T1000 (cell line): ENCODE results near the gene ASAP3.
A peak's percentile ranks its signal among the peaks of the same experiment; 100 is the strongest.

Experiments
- DNase-seq: peaks from one replicate; lab custom pipeline; 2025; ENCODE audit warnings: mixed read lengths; lab: John Stamatoyannopoulos, UW

The ASAP3 gene

GRCh38 chr1:23423415-23424292 is 60.3 kb downstream of the ASAP3 start:
- DNase-seq, result no peak

GRCh38 chr1:23422941-23423340 is 61.0 kb downstream of the ASAP3 start:
- DNase-seq, result no peak

GRCh38 chr1:23422241-23422877 is 61.6 kb downstream of the ASAP3 start:
- DNase-seq, result peak; percentile 18

GRCh38 chr1:23421753-23422240 is 62.2 kb downstream of the ASAP3 start:
- no peak for DNase-seq

DNA sequence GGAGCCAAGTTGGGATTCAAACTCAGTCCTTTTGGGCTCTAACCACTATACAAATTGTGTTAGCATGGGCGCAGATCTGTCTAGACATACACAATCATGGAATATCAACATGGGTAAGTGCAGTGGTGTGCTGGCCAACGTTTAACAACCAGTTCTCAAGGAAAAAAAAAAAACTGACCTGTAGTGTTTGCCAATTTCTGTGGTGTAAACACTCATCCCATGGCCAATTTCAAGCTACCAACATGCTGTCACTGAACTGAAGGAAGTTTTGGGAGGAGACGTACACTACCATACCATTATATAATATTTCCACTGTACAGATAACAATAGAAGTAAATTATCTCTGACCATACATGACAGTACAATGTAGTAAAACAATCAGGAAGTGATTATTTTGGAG is 62.6 kb downstream of the ASAP3 start:
- no peak for DNase-seq

GRCh38 chr1:23420778-23421177 is 63.2 kb downstream of the ASAP3 start:
- DNase-seq, result no peak

DNA sequence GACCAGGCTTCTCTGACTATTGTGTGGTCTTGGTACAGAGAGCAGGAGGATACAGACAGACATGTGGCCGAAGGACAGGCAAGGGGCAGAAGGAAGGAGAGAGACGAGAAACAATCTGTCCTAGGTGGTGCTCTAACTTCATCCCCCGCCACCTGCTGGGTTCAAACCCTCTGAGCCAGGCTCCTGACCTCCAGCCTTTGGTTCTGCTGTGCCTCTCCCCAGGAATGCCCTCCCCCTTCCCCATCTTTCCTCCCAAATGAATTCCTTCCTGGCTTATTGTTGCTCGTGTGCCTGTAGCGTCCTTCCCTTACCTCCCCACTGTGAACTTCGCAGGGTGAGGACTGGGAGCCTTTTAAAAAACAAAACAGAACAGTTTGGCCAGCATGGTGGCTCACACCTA is 64.8 kb downstream of the ASAP3 start:
- no peak for DNase-seq

DNA sequence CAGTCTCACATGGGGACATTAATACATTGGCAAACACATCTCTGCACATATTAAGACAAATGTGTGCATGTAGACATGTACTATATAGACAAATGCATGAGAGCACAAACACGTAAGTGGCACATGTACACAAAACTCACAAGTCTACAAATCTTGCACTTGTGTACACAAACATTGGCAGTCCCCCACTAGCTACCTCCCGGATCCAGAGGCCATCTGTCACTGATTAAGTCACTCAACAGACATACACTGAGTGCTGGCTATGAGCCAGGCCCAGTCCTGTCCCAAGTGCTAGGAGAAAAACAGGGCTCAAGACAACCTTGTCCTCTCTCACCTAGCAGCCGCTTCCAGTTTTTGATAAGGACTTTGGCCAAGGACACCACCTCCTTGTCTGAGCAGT is 66.4 kb downstream of the ASAP3 start:
- no peak for DNase-seq

DNA sequence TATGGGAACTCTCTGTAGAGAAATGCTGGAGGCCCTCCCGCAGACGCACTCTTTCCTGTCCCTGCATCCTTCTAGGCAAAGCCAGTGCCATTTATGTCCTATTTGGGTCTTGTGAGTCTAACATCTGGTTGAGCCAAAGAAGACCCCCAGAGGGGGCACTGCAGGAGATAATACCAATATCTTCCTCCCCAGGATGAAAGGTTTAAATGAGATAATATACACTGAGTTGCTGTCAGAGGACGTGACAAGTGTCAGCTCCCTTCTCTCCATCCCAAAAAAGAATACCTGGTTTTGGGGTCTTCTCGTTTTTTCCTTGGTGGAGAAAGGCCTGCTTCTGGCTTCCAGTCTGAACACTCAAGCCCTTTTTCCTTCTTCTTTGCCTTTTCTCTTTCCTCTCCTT is 67.0 kb downstream of the ASAP3 start:
- DNase-seq, result no peak

- DNase-seq, result no peak
Measured at GRCh38 chr1:23408797-23409290, 75.1 kb downstream of the ASAP3 start.

DNA sequence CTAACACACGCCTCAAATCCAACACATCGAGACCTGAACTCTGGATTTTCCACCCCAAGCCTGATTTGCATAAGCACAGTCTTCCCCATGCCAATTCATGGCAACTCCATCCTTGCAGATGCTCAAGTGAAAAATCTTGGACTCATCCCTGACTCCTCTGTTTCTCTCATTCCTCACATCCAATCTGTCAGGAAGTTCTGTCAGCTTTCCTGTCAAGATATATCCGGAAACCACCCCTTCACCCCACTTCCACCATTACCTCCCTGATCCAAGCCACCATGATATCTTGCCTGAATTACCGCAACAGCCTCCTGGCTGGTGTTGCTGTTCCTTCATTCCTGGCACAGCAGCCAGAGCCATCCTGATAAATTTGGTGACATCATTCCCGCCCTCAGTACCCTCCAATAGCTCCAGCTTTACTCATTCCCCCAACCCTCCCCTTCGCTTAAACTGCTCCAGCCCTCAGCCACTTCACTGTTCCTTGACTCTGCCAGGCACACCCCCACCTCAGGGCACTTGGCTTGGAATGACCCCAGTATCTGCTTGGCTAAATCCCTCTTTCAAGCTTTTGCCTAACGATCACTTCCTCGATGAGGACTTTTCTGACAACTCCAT is 76.9 kb downstream of the ASAP3 start:
- DNase-seq, result no peak

GRCh38 chr1:23405946-23406345 is 78.0 kb downstream of the ASAP3 start:
- no peak for DNase-seq

GRCh38 chr1:23403735-23404486 is 80.1 kb downstream of the ASAP3 start:
- peak; percentile 92 for DNase-seq

DNA sequence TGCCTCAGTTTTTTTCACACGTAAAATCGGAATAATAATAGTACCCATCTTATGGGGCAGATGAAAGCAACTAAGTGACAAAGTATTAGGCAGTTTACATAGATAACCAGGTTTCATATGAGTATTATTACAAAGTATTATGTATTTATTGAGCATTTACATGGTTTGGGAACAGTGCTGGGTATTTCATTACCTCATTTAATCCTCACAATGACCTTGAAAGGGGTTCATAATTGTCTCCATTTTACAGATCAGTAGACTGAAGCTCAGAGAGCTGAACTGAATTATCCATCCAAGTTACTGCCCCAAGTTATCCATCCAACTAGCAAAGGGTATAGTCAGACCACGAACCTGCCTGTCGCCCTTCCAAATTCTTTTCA is 80.6 kb downstream of the ASAP3 start:
- DNase-seq, result no peak

GRCh38 chr1:23403038-23403336 is 81.0 kb downstream of the ASAP3 start:
- DNase-seq, result peak; percentile 22

DNA sequence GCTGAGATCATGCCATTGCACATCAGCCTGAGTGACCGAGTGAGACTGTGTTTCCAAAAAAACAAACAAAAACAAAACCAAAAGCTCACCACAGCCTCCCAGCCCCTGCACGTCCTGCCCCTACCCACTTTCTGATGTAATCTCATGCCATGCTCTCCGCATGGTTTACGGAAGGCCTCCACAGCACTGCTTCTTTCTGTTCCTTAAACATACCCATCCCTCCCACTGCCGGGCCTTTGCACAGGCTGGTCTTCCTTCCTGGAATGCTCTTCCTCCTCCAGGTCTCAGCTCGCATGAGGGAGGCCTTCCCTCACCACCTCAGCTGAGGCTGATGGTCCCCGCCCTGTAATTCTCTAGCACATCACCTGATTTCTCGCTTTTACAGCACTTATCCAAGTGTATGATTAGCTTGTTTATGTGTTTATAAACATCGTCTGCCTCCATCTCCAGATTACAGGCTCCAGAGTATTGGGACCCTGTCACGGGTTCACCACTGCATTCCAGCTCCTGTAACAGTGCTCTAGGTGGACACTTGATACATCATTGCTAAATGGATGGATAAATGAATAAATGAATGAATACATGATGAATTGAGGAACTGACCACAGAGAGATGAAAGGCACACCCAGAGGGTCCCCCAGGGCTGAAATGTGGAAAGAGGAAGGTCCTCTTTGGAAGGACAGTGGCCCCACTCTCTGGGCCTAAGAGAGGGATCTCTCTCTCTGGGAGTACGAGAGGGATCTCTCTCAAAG is 81.5 kb downstream of the ASAP3 start:
- DNase-seq, result no peak

DNA sequence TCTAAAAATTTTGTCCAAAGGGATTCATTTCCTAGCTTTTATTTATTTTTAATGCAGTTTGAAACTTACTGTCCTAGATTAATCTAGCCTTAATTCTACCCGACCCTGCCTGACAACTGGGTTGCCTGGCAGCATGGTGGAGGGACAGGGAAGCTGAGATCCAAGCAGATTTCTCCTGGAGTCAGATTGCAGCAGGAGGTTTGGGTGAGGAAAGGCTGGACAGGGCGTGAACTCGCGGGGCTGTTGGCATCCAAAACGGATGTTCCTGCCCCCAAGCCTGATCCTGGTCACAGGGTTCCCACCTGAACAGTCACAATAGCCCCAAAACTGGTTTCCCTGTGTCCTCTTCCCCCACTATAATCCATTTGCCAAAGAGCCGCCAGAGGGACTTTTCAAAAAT is 82.7 kb downstream of the ASAP3 start:
- no peak for DNase-seq

DNA sequence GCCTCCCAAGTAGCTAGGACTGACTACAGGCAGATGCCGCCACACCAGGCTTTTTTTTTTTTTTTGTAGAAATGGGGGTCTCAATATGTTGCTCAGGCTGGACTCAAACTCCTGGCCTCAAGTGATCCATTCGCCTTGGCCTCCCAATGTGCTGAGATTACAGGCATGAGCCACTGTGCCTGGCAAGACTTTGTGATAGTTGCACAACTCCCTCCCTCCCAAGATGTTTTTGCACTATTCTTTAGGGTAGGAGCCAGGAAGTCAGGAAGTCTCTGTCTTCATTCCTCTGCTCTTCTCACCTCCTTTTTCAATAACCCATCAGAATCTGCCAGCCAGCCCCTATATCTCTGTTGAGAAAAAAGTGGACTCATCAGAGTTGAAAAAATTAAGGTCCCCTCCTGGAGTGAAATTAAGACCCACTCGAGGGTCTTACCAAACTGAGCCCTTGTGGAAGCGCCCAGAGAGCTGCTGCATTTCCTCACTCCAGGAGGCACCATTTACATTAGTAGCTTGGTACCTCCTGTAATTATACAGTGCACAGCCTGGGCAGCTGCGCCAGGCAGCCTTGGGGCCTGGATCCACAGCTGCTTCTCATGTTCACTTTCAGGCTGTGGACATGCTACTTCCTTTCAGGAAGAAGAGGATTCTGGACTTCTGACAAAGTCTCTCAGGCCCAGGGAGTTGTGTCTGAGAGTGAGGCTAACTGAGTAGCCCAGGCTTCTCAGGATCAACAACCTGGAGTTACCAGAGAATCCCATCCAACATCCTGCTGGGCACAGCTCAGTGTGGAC is 83.5 kb downstream of the ASAP3 start:
- DNase-seq, result no peak

GRCh38 chr1:23399229-23399628 is 84.8 kb downstream of the ASAP3 start:
- no peak for DNase-seq

GRCh38 chr1:23397908-23398307 is 86.1 kb downstream of the ASAP3 start:
- DNase-seq, result no peak

GRCh38 chr1:23396380-23396779 is 87.6 kb downstream of the ASAP3 start:
- DNase-seq, result no peak
